OCI-LY3 (cell line): Measurements from ENCODE around the gene SPACA1.

Experiments
- H2AFZ ChIP-seq: fragments of 200-600, 300-600 bp; shearing (Covaris generic); 2 replicates; pipeline ENCODE4 v1.6.0; 2014; ENCODE audit warnings: antibody characterized with exemption, low read depth, low read length
- H3K27ac ChIP-seq: fragments of 200-600, 300-600 bp; sonication (generic); 2 replicates; pipeline ENCODE4 v1.5.1; 2014; ENCODE audit warnings: mild to moderate bottlenecking, low read length, moderate library complexity, mixed read lengths
- H3K27me3 ChIP-seq: fragments of 200-600, 300-600 bp; sonication (generic); 2 replicates; pipeline ENCODE4 v1.6.1; 2014; ENCODE audit warnings: low read depth, low read length, mixed read lengths
- H3K36me3 ChIP-seq: fragments of 200-600, 300-600 bp; sonication (generic); replicated peaks from 2 replicates; pipeline ENCODE3; 2014; ENCODE audit warnings: low read depth, low read length, mixed read lengths
- H3K4me1 ChIP-seq: fragments of 300-600, 200-600 bp; sonication (generic); 2 replicates; pipeline ENCODE4 v1.6.1; 2014; ENCODE audit warnings: low read length, mixed read lengths
- H3K4me2 ChIP-seq: fragments of 200-600, 300-600 bp; sonication (generic); 2 replicates; pipeline ENCODE4 v1.6.1; 2014; ENCODE audit warnings: low read length, mixed read lengths
- H3K4me3 ChIP-seq: fragments of 300-600, 200-600 bp; sonication (generic); 2 replicates; pipeline ENCODE4 v1.5.1; 2014; ENCODE audit warnings: antibody characterized with exemption, mild to moderate bottlenecking, low read length, moderate library complexity
- H3K79me2 ChIP-seq: fragments of 300-600, 200-600 bp; shearing (Covaris generic); 2 replicates; pipeline ENCODE4 v1.6.1; 2014; ENCODE audit warnings: mild to moderate bottlenecking, low read length, mixed read lengths
- H3K9ac ChIP-seq: fragments of 300-600, 200-600 bp; shearing (Covaris generic); 2 replicates; pipeline ENCODE4 v1.6.0; 2014; ENCODE audit warnings: mild to moderate bottlenecking, low read length, moderate library complexity
- H3K9me3 ChIP-seq: fragments of 200-600, 300-600 bp; shearing (Covaris generic); 2 replicates; pipeline ENCODE4 v1.6.1; 2014; ENCODE audit warnings: low read length, mixed read lengths; ENCODE audit not compliant: insufficient read depth
- H4K20me1 ChIP-seq: fragments of 200-600, 300-600 bp; sonication (generic); 2 replicates; pipeline ENCODE4 v1.6.1; 2016; ENCODE audit warnings: low read length, mixed read lengths; ENCODE audit not compliant: insufficient read depth
- CTCF ChIP-seq: fragments of 200-600, 300-600 bp; sonication (generic); IDR thresholded peaks from 2 replicates; pipeline ENCODE4 v1.5.1; 2014; ENCODE audit warnings: antibody characterized with exemption, low read length, low read depth
- EZH2phosphoT487 ChIP-seq: fragments of 200-600 bp; shearing (Covaris generic); IDR thresholded peaks from 2 replicates; pipeline ENCODE4 v1.6.1; 2018; ENCODE audit warnings: antibody characterized with exemption, mixed run types, low read depth

SPACA1 gene

GRCh38 chr6:88059191-88059590 lies 11.6 kb downstream of the SPACA1 start:
- Histone ChIP-seq H3K36me3 (no peaks in the 10 kb centered on the region), H3K9ac (no peak overlapping the region), H3K9me3 (no peaks in the 10 kb centered on the region), H3K4me3 (no peak overlapping the region), H4K20me1 (no peaks in the 10 kb centered on the region), H3K27ac (no peak overlapping the region), H3K4me2 (no peak overlapping the region), H2AFZ (no peak overlapping the region), H3K27me3 (no peaks in the 10 kb centered on the region), H3K79me2 (no peaks in the 10 kb centered on the region), H3K4me1 (no peaks in the 10 kb centered on the region)
- no peak for TF ChIP-seq CTCF
- no peak for TF ChIP-seq EZH2phosphoT487

GRCh38 chr6:88062376-88062775 lies 14.7 kb downstream of the SPACA1 start:
- H3K4me3 ChIP-seq: no peak overlapping the region
- no peaks in the 10 kb centered on the region for H3K4me1 ChIP-seq
- no peak overlapping the region for H2AFZ ChIP-seq
- H3K9me3 ChIP-seq: no peaks in the 10 kb centered on the region
- no peaks in the 10 kb centered on the region for H3K36me3 ChIP-seq
- TF ChIP-seq EZH2phosphoT487: no peak
- TF ChIP-seq CTCF: no peak
- H3K4me2 ChIP-seq: no peak overlapping the region
- no peaks in the 10 kb centered on the region for H3K27me3 ChIP-seq
- H3K27ac ChIP-seq: no peak overlapping the region
- no peaks in the 10 kb centered on the region for H3K79me2 ChIP-seq
- H4K20me1 ChIP-seq: no peaks in the 10 kb centered on the region
- H3K9ac ChIP-seq: no peak overlapping the region

- H3K27ac ChIP-seq: no peak overlapping the region
- no peaks in the 10 kb centered on the region for H3K36me3 ChIP-seq
- H3K27me3 ChIP-seq: no peaks in the 10 kb centered on the region
- no peak overlapping the region for H3K9ac ChIP-seq
- H4K20me1 ChIP-seq: no peaks in the 10 kb centered on the region
- H3K4me1 ChIP-seq: no peaks in the 10 kb centered on the region
- H2AFZ ChIP-seq: no peak overlapping the region
- H3K4me2 ChIP-seq: no peak overlapping the region
- TF ChIP-seq EZH2phosphoT487 (no peak), CTCF (no peak)
- H3K79me2 ChIP-seq: no peaks in the 10 kb centered on the region
- H3K4me3 ChIP-seq: no peak overlapping the region
- no peaks in the 10 kb centered on the region for H3K9me3 ChIP-seq
Observed at GRCh38 chr6:88072462-88072861, 24.8 kb downstream of the SPACA1 start.

- Histone ChIP-seq H3K27me3 (no peaks in the 10 kb centered on the region), H3K79me2 (no peaks in the 10 kb centered on the region), H3K9me3 (no peaks in the 10 kb centered on the region), H3K9ac (no peak overlapping the region), H4K20me1 (no peaks in the 10 kb centered on the region), H2AFZ (no peak overlapping the region), H3K4me2 (no peak overlapping the region), H3K36me3 (no peaks in the 10 kb centered on the region), H3K4me3 (no peak overlapping the region), H3K4me1 (no peaks in the 10 kb centered on the region), H3K27ac (no peak overlapping the region)
- TF ChIP-seq EZH2phosphoT487 (no peak), CTCF (no peak)
Observed at GRCh38 chr6:88074791-88075190, 27.1 kb downstream of the SPACA1 start.
